ENCODE data around the gene KIF26B.

The KIF26B gene

GRCh38 chr1:245337829-245338484 is 183.2 kb downstream of the KIF26B start:
- no peak for DNase-seq
- no peaks in the 10 kb centered on the region for H3K9me3 ChIP-seq (ENCODE audit: severe bottlenecking)
- H3K36me3 ChIP-seq, result no peaks in the 10 kb centered on the region
- H3K4me3 ChIP-seq (ENCODE audit: low read depth, low read length), result no peak overlapping the region
- H3K27me3 ChIP-seq (ENCODE audit: insufficient read depth, low read depth, severe bottlenecking), result no peaks in the 10 kb centered on the region
- no peak overlapping the region for H3K27ac ChIP-seq
- TF ChIP-seq CTCF (IDR thresholded peaks at IDR 0.05; ENCODE audit: low read depth, low read length), result no peak

- no peak for TF ChIP-seq CTCF (IDR thresholded peaks at IDR 0.05; ENCODE audit: low read depth, low read length)
- Histone ChIP-seq H3K9me3 (ENCODE audit: severe bottlenecking) (no peaks in the 10 kb centered on the region), H3K27me3 (ENCODE audit: insufficient read depth, low read depth, severe bottlenecking) (no peaks in the 10 kb centered on the region), H3K27ac (no peak overlapping the region), H3K36me3 (no peaks in the 10 kb centered on the region), H3K4me3 (ENCODE audit: low read depth, low read length) (no peak overlapping the region)
- no peak for DNase-seq
Measured at GRCh38 chr1:245338485-245338877, 183.7 kb downstream of the KIF26B start.

GRCh38 chr1:245341743-245342142 is 187.0 kb downstream of the KIF26B start:
- no peaks in the 10 kb centered on the region for H3K27me3 ChIP-seq (ENCODE audit: insufficient read depth, low read depth, severe bottlenecking)

GRCh38 chr1:245345191-245345884 is 190.6 kb downstream of the KIF26B start:
- TF ChIP-seq CTCF (IDR thresholded peaks at IDR 0.05; ENCODE audit: low read depth, low read length), result peak; percentile 32; the same call in 1 of the 2 replicates
- no peaks in the 10 kb centered on the region for H3K9me3 ChIP-seq (ENCODE audit: severe bottlenecking)
- no peaks in the 10 kb centered on the region for H3K36me3 ChIP-seq
- DNase-seq, result no peak
- H3K27ac ChIP-seq, result no peak overlapping the region
- H3K4me3 ChIP-seq (ENCODE audit: low read depth, low read length), result no peak overlapping the region
- no peaks in the 10 kb centered on the region for H3K27me3 ChIP-seq (ENCODE audit: insufficient read depth, low read depth, severe bottlenecking)

More at GRCh38 chr1:245341743-245342142, 187.0 kb downstream of the KIF26B start:
- Histone ChIP-seq H3K9me3 (ENCODE audit: severe bottlenecking) (no peaks in the 10 kb centered on the region), H3K27ac (no peak overlapping the region), H3K4me3 (ENCODE audit: low read depth, low read length) (no peak overlapping the region), H3K36me3 (no peaks in the 10 kb centered on the region)
- no peak for TF ChIP-seq CTCF (IDR thresholded peaks at IDR 0.05; ENCODE audit: low read depth, low read length)
- DNase-seq, result no peak

- Histone ChIP-seq H3K27ac (no peak overlapping the region), H3K27me3 (ENCODE audit: insufficient read depth, low read depth, severe bottlenecking) (no peaks in the 10 kb centered on the region), H3K4me3 (ENCODE audit: low read depth, low read length) (no peak overlapping the region), H3K36me3 (no peaks in the 10 kb centered on the region), H3K9me3 (ENCODE audit: severe bottlenecking) (peaks cover 3% of the 10 kb centered on the region)
- no peak for DNase-seq
- no peak for TF ChIP-seq CTCF (IDR thresholded peaks at IDR 0.05; ENCODE audit: low read depth, low read length)
Measured at GRCh38 chr1:245348626-245349025, 193.8 kb downstream of the KIF26B start.

All from WERI-Rb-1 (cell line).